ENCODE measurements around the gene PRDM2.

GRCh38 chr1:13816016-13816760 lies 116.2 kb downstream of the PRDM2 start:
- TF ChIP-seq EZH2 (IDR thresholded peaks at IDR 0.05; ENCODE audit: insufficient read depth, poor library complexity, severe bottlenecking), result no peak
- no peak for TF ChIP-seq EZH2phosphoT487 (IDR thresholded peaks at IDR 0.05; ENCODE audit: insufficient read depth, low read depth)
